Lower leg skin (tissue), 4 donors: ENCODE results near the gene FOXP2. TPM values are rescaled to one million over a fixed set of nuclear protein-coding genes. Genes with fewer than 3 reads are reported as not detected.
"Not testable (repeated sequence)": the region's sequence is repeated elsewhere in the genome, so short reads cannot be mapped to it uniquely, and the experiment has no call there.

Source experiments
- DNase-seq, 2 donors: peaks; one replicate each; pipeline ENCODE4 v3.0.0-alpha.2; 2019; ENCODE audit warnings: low spot score in 2 of 2
- H3K4me3 ChIP-seq: fragments of 200-600 bp; sonication (generic); 2 replicates; pipeline ENCODE4 v1.5.1; 2017; ENCODE audit warnings: mild to moderate bottlenecking, low read depth; ENCODE audit not compliant: poor library complexity, severe bottlenecking
- CTCF ChIP-seq, 3 donors: fragments of 450-650 bp; IDR thresholded peaks; one replicate each; pipeline ENCODE4 v1.5.1; 2016; ENCODE audit warnings: antibody characterized with exemption in 3 of 3, mild to moderate bottlenecking in 3 of 3, moderate library complexity in 2 of 3
- POLR2A ChIP-seq, 2 donors: fragments of 450-650 bp; IDR thresholded peaks; one replicate each; pipeline ENCODE4 v1.6.1; 2016 to 2017; ENCODE audit warnings: antibody characterized with exemption in 2 of 2, mild to moderate bottlenecking in 1 of 2, moderate library complexity in 1 of 2
- WGBS, 2 donors: methylation state at CpG; one replicate each; pipeline ENCODE4 v1.1.5; 2018; 5-methylcytosine and 5-hydroxymethylcytosine counted together
- intact Hi-C: fragments of 100-400 bp; cut with DNase I; formaldehyde crosslinking; loops from one replicate; pipeline ENCODE4 v1.15.0; 2023; ENCODE audit warnings: low total_unique reads
- total RNA-seq, 4 donors: library from RNA; depleted of rRNA; stranded (reverse); fragments of >200 nt; gene quantifications; one replicate each; pipeline ENCODE4 v1.1.0, GENCODE V29; 2016

Gene FOXP2
- total RNA-seq, 4 donors from 2014 or later, result 11.9 to 23.6 (median 18.8) TPM

DNA sequence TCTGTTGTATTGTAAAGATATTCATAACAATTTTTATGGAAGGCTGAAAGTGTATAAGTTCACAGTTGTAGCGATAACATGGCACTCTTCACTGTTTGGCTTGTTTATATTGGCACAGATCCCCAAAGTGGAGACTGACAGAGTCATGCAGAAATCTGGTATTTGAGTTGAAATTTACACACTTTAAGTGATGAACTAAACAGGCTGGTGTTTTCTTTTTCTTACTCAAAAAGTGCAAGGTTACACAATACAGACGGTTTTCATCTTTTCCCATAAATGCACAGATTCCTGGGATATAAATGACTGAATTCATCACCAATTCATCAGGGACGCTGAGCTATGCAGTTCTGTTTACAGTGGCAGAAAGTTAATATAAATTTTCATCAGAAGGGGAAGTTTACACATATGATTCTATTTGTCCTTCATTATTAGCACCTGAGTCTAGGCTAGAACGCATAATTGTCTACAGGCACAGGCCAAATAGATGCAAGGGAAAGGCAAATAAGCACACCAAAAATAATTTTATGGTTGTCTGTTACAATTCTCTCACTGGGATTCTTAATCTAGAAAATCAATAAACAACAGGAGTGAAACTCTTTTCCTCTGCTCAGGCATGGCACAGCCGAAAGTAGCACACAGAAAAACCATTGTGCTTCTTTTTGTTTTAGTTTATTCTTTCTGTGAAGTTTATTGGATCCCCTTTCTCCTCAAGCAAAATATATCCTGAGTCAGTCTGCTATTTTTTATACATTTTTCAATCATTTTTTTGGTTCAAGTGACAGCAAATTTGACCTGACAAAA lies 88.0 kb downstream of the FOXP2 start:
- WGBS, 2 donors, result 48 to 50% methylated on average over 5 of the region's 5 CpGs
- TF ChIP-seq POLR2A (IDR thresholded peaks at IDR 0.05), result no peak
- no peak for TF ChIP-seq CTCF (IDR thresholded peaks at IDR 0.05)
- no peak overlapping the region for H3K4me3 ChIP-seq
- DNase-seq, result no peak
- intact Hi-C loops, result no loop called here

GRCh38 chr7:114504586-114504985 lies 90.0 kb downstream of the FOXP2 start:
- intact Hi-C loops, result no loop called here
- no peak for DNase-seq

GRCh38 chr7:114507381-114507780 lies 92.8 kb downstream of the FOXP2 start:
- DNase-seq, result no peak
- no peak overlapping the region for H3K4me3 ChIP-seq
- intact Hi-C loops, result no loop called here
- 53 to 64% methylated on average over 1 of the region's 1 CpG for WGBS, 2 donors
- TF ChIP-seq CTCF (IDR thresholded peaks at IDR 0.05), result no peak
- no peak for TF ChIP-seq POLR2A (IDR thresholded peaks at IDR 0.05)

More at GRCh38 chr7:114504586-114504985, 90.0 kb downstream of the FOXP2 start:
- WGBS, 2 donors, result 85 to 89% methylated on average over 1 of the region's 1 CpG
- no peak for TF ChIP-seq CTCF (IDR thresholded peaks at IDR 0.05)
- no peak for TF ChIP-seq POLR2A (IDR thresholded peaks at IDR 0.05)
- no peak overlapping the region for H3K4me3 ChIP-seq

GRCh38 chr7:114508086-114508485 lies 93.5 kb downstream of the FOXP2 start:
- no peak overlapping the region for H3K4me3 ChIP-seq
- intact Hi-C loops, result no loop called here
- TF ChIP-seq POLR2A (IDR thresholded peaks at IDR 0.05), result no peak
- TF ChIP-seq CTCF (IDR thresholded peaks at IDR 0.05), result no peak
- DNase-seq, result peak in 1 of 2 donors; percentile 21

- H3K4me3 ChIP-seq, DNase-seq, intact Hi-C loops: not testable (repeated sequence)
- WGBS, 2 donors, result 93 to 97% methylated on average over 1 of the region's 1 CpG
These were observed 96.2 kb downstream of the FOXP2 start for GRCh38 chr7:114510824-114511223.

GRCh38 chr7:114519240-114519639 lies 104.6 kb downstream of the FOXP2 start:
- DNase-seq, result no peak
- WGBS, 2 donors, result 64 to 77% methylated on average over 1 of the region's 1 CpG
- intact Hi-C loops, result no loop called here
- TF ChIP-seq POLR2A (IDR thresholded peaks at IDR 0.05) (no peak), CTCF (IDR thresholded peaks at IDR 0.05) (no peak)
- no peak overlapping the region for H3K4me3 ChIP-seq
